HFF-Myc (cell line): ENCODE data around the gene MSLN.

Experiments
- DNase-seq: peaks from one replicate; pipeline ENCODE4 v3.0.0-alpha.2; 2011; ENCODE audit warnings: low read depth; ENCODE audit errors: extremely low read depth
- H3K4me3 ChIP-seq: replicated peaks from 2 replicates; pipeline ENCODE4 v1.5.1; 2011; ENCODE audit warnings: low read depth, mild to moderate bottlenecking, control low read depth, low read length
- CTCF ChIP-seq: IDR thresholded peaks from 2 replicates; pipeline ENCODE4 v1.5.1; 2012; ENCODE audit warnings: mild to moderate bottlenecking, low read depth, low read length, control low read depth; ENCODE audit errors: missing control alignments

Gene MSLN

GRCh38 chr16:766820-767640 is 6.5 kb downstream of the MSLN start:
- H3K4me3 ChIP-seq, result no peak overlapping the region
- DNase-seq, result no peak
- TF ChIP-seq CTCF, result no peak

GRCh38 chr16:767743-768235 is 7.3 kb downstream of the MSLN start:
- no peak for TF ChIP-seq CTCF
- DNase-seq, result no peak
- no peak overlapping the region for H3K4me3 ChIP-seq

GRCh38 chr16:768428-768827 is 7.9 kb downstream of the MSLN start:
- no peak for TF ChIP-seq CTCF
- no peak overlapping the region for H3K4me3 ChIP-seq
- no peak for DNase-seq

GRCh38 chr16:769184-769784 is 8.8 kb downstream of the MSLN start:
- no peak for TF ChIP-seq CTCF
- H3K4me3 ChIP-seq, result no peak overlapping the region
- DNase-seq, result no peak

- no peak for TF ChIP-seq CTCF
- no peak overlapping the region for H3K4me3 ChIP-seq
- DNase-seq, result no peak
Measured at GRCh38 chr16:769934-770333, 9.4 kb downstream of the MSLN start.

GRCh38 chr16:770411-770810 is 9.9 kb downstream of the MSLN start:
- H3K4me3 ChIP-seq, result no peak overlapping the region
- no peak for DNase-seq
- TF ChIP-seq CTCF, result no peak
